IPS-11a (cell line): Measurements from ENCODE around the gene ANXA6.
A peak's percentile ranks its signal among the peaks of the same experiment; 100 is the strongest.

Experiments used
- H3K4me3 ChIP-seq: one replicate; pipeline ENCODE4 v1.5.1; 2013; ENCODE audit warnings: low read depth, low read length, control low read depth

Gene ANXA6

GRCh38 chr5:151084363-151084762 lies 73.2 kb downstream of the ANXA6 start:
- H3K4me3 ChIP-seq = no peak overlapping the region

- no peak overlapping the region for H3K4me3 ChIP-seq
Observed at GRCh38 chr5:151083081-151083676, 74.4 kb downstream of the ANXA6 start.

GRCh38 chr5:151082282-151082902 lies 75.2 kb downstream of the ANXA6 start:
- no peak overlapping the region for H3K4me3 ChIP-seq

GRCh38 chr5:151081431-151082281 lies 75.9 kb downstream of the ANXA6 start:
- peak overlapping the region; percentile 78 for H3K4me3 ChIP-seq

GRCh38 chr5:151080613-151081430 lies 76.8 kb downstream of the ANXA6 start, which contains the start of gene TNIP1:
Gene TNIP1, minus strand, starts transcription at chr5:151081034. Its CDS starts 15,939 bp downstream, at chr5:151065095.
- peak within 1 kb of the TSS; percentile 78 for H3K4me3 ChIP-seq

GRCh38 chr5:151079838-151080612 lies 77.6 kb downstream of the ANXA6 start:
- peak overlapping the region; percentile 78 for H3K4me3 ChIP-seq

- no peak overlapping the region for H3K4me3 ChIP-seq
Observed at GRCh38 chr5:151078490-151079262, 78.9 kb downstream of the ANXA6 start.

GRCh38 chr5:151077967-151078366 lies 79.6 kb downstream of the ANXA6 start:
- H3K4me3 ChIP-seq = no peak overlapping the region

- no peak overlapping the region for H3K4me3 ChIP-seq
Observed at GRCh38 chr5:151077419-151077818, 80.2 kb downstream of the ANXA6 start.

- no peak overlapping the region for H3K4me3 ChIP-seq
Observed at GRCh38 chr5:151076616-151077015, 81.0 kb downstream of the ANXA6 start.

GRCh38 chr5:151075698-151076331 lies 81.8 kb downstream of the ANXA6 start:
- no peak overlapping the region for H3K4me3 ChIP-seq

GRCh38 chr5:151074557-151074956 lies 83.0 kb downstream of the ANXA6 start:
- H3K4me3 ChIP-seq = no peak overlapping the region

- H3K4me3 ChIP-seq = no peak overlapping the region
Observed at GRCh38 chr5:151073280-151073679, 84.3 kb downstream of the ANXA6 start.

GRCh38 chr5:151072630-151073025 lies 85.0 kb downstream of the ANXA6 start:
- H3K4me3 ChIP-seq = no peak overlapping the region

GRCh38 chr5:151071848-151072629 lies 85.5 kb downstream of the ANXA6 start:
- no peak overlapping the region for H3K4me3 ChIP-seq

GRCh38 chr5:151071021-151071420 lies 86.6 kb downstream of the ANXA6 start:
- no peak overlapping the region for H3K4me3 ChIP-seq

- no peak overlapping the region for H3K4me3 ChIP-seq
Observed at GRCh38 chr5:151070449-151070848, 87.1 kb downstream of the ANXA6 start.
